ENCODE results near the gene ARID4A. TPM values are rescaled to one million over a fixed set of nuclear protein-coding genes. Genes with fewer than 3 reads are reported as not detected.

Gene ARID4A
- total and polyA plus RNA-seq, 10 of the 15 experiments (the other 5 are each of a cell fraction or from before 2014, with no cell fraction given) = 5.2 to 18.9 (median 12.5) TPM

GRCh38 chr14:58313699-58314098 is 15.3 kb downstream of the ARID4A start:
- peaks cover 0 to 10% of the 10 kb centered on the region in 2 experiments; a peak in 2 of 4 replicates for H3K36me3 ChIP-seq (ENCODE audit: control insufficient read depth in 2 of 2, insufficient read depth in 2 of 2, low read length in 1 of 2)
- ChIA-PET POLR2A (interaction anchor here (1.0 kb wide), 1 partner anchor 14 kb away, joined by 3 read pairs; no protein-coding TSS in a partner anchor), SMC1A (ENCODE audit: uncharacterized antibody, unreplicated experiment) (interaction anchor here (0.8 kb wide), 1 partner anchor 14 kb away, joined by 3 read pairs; no protein-coding TSS in a partner anchor), CTCF (interaction anchor here (0.5 kb wide), 1 partner anchor 26 kb away, joined by 3 read pairs; no protein-coding TSS in a partner anchor), RAD21 (ENCODE audit: unreplicated experiment) (no interaction called here)
- no peaks in the 10 kb centered on the region for H3K79me2 ChIP-seq (ENCODE audit: control insufficient read depth, insufficient read depth, low read length)
- H2AFZ ChIP-seq (ENCODE audit: control insufficient read depth, low read depth, low read length) = no peak overlapping the region
- 63% methylated on average over 1 of the region's 1 CpG for WGBS (ENCODE audit: insufficient coverage, insufficient replicate concordance, low lambda C conversion rate, missing lambda C conversion rate)
- TF ChIP-seq ZNF24 (IDR thresholded peaks at IDR 0.05) (no peak), ZBTB4 (CRISPR knock-in tag; IDR thresholded peaks at IDR 0.05) (no peak), MAX (IDR thresholded peaks at IDR 0.05; ENCODE audit: low read depth, low read length) (no peak), ESRRA (IDR thresholded peaks at IDR 0.05; ENCODE audit: low read length) (no peak), REST (IDR thresholded peaks at IDR 0.05; ENCODE audit: low read depth, low read length) (no peak), NBN (IDR thresholded peaks at IDR 0.05) (no peak)
- in situ Hi-C loops (cut with MboI) = no loop called here
- no peak overlapping the region for H3K4me2 ChIP-seq (ENCODE audit: control insufficient read depth, insufficient read depth)
- H3K9ac ChIP-seq (ENCODE audit: control insufficient read depth, insufficient read depth, low read length) = no peak overlapping the region
- BruUV-seq (replicated peaks) = no TSS peak
- no peak for ATAC-seq
- no peak for DNase-seq (ENCODE audit: low read depth, low spot score)
- H3K9me3 ChIP-seq (replicated peaks; ENCODE audit: control insufficient read depth, insufficient read depth, low read length) = no peaks in the 10 kb centered on the region
- no peak overlapping the region for H3K27ac ChIP-seq (ENCODE audit: control insufficient read depth, insufficient read depth)
- H3K4me1 ChIP-seq (ENCODE audit: control insufficient read depth, insufficient read depth, low read length) = no peaks in the 10 kb centered on the region
- intact Hi-C loops (cut with micrococcal nuclease; ENCODE audit: unreplicated experiment) = no loop called here
- H3K27me3 ChIP-seq (replicated peaks in 1 of 2; ENCODE audit: control insufficient read depth in 2 of 2, insufficient read depth in 2 of 2, low read length in 1 of 2) = no peaks in the 10 kb centered on the region
- no peak overlapping the region for H3K4me3 ChIP-seq
- H4K20me1 ChIP-seq (ENCODE audit: control insufficient read depth, insufficient read depth) = no peaks in the 10 kb centered on the region; the same call in 1 of the 2 replicates
- no peak for FAIRE-seq
